ENCODE results near the gene CDH22.

DNA sequence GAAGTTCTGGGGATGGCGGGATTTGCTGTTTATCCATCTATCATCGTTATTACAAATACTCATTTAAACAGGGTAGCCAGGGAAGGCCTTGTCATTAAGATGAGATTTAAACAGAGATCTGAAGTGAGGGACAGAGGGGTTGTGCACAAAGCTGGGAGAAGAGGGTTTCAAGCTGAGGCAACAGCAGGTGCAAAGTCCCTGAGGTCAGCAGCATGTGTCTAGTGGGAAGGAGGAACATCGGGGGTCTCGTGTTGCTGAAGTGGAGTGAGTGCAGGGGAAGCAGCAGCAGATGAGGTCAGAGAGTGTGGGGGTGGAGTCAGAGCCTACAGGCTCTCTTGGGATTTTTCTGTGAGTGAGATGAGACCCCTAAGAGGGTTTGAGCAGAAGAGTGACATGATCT lies 52.0 kb downstream of the CDH22 start:
- no peak for TF ChIP-seq POLR2A (IDR thresholded peaks at IDR 0.05)
- TF ChIP-seq, protein P1, sequence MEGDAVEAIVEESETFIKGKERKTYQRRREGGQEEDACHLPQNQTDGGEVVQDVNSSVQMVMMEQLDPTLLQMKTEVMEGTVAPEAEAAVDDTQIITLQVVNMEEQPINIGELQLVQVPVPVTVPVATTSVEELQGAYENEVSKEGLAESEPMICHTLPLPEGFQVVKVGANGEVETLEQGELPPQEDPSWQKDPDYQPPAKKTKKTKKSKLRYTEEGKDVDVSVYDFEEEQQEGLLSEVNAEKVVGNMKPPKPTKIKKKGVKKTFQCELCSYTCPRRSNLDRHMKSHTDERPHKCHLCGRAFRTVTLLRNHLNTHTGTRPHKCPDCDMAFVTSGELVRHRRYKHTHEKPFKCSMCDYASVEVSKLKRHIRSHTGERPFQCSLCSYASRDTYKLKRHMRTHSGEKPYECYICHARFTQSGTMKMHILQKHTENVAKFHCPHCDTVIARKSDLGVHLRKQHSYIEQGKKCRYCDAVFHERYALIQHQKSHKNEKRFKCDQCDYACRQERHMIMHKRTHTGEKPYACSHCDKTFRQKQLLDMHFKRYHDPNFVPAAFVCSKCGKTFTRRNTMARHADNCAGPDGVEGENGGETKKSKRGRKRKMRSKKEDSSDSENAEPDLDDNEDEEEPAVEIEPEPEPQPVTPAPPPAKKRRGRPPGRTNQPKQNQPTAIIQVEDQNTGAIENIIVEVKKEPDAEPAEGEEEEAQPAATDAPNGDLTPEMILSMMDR (IDR thresholded peaks at IDR 0.05), result no peak
